B cell (primary cell): ENCODE results near the gene TP53BP1. TPM values are rescaled to one million over a fixed set of nuclear protein-coding genes. Genes with fewer than 3 reads are reported as not detected.
A peak's percentile ranks its signal among the peaks of the same experiment; 100 is the strongest.

Experiments
- ATAC-seq: fragments of 200-7000 bp; cut with Tn5 transposase; one replicate; pipeline ENCODE4 v1.10.0; 2021; ENCODE audit warnings: low read depth, mild to moderate bottlenecking, moderate number of reproducible peaks, moderate library complexity
- CTCF ChIA-PET: fragments of 350-600 bp; sonication (Branson Sonifier 250); formaldehyde crosslinking; loops from one replicate; lab custom pipeline; 2021; ENCODE audit warnings: antibody characterized with exemption, inconsistent platforms; lab: Charles Lee
- POLR2A ChIA-PET: fragments of 350-600 bp; sonication (Branson Sonifier 250); formaldehyde crosslinking; loops from one replicate; lab custom pipeline; 2021; ENCODE audit warnings: antibody characterized with exemption; lab: Charles Lee
- DNase-seq: peaks from one replicate; pipeline ENCODE4 v3.0.0; 2013
- H2AFZ ChIP-seq: 2 replicates; pipeline ENCODE4 v1.6.1; 2012; ENCODE audit warnings: mild to moderate bottlenecking, low read depth, low read length; ENCODE audit not compliant: insufficient read depth, poor library complexity, severe bottlenecking
- H3K27ac ChIP-seq, 2 donors: 1 replicate in 1 of 2; 2 replicates in 1 of 2; pipeline ENCODE4 v1.5.1; 2012 to 2013; ENCODE audit warnings: low read length in 2 of 2, mild to moderate bottlenecking in 2 of 2, moderate library complexity in 1 of 2
- H3K27me3 ChIP-seq, 4 experiments: fragments of 200-600 bp in 1 of 4; sonication (generic) in 1 of 4; replicated peaks in 1 of 4; 1 replicate in 2 of 4; 2 replicates in 2 of 4; pipeline versions ENCODE4 v1.6.1 to v1.7.0; 2013 to 2016; ENCODE audit warnings: low read length in 3 of 4, mild to moderate bottlenecking in 2 of 4, mixed read lengths in 1 of 4, moderate library complexity in 1 of 4; ENCODE audit not compliant: insufficient read depth in 4 of 4, control insufficient read depth in 3 of 4; ENCODE audit errors: control extremely low read depth in 1 of 4
- H3K36me3 ChIP-seq, 2 experiments: replicated peaks in 1 of 2; 1 replicate in 1 of 2; 2 replicates in 1 of 2; pipeline versions ENCODE4 v1.6.1 to v1.7.1; 2013; ENCODE audit warnings: low read length in 1 of 2; ENCODE audit not compliant: insufficient read depth in 2 of 2, control insufficient read depth in 1 of 2; ENCODE audit errors: control extremely low read depth in 1 of 2, extremely low read depth in 1 of 2
- H3K4me1 ChIP-seq, 2 donors: fragments of 200-600 bp in 1 of 2; sonication (generic) in 1 of 2; 1 replicate in 1 of 2; 2 replicates in 1 of 2; pipeline versions ENCODE4 v1.5.1 to v1.6.1; 2013 to 2017; ENCODE audit warnings: low read length in 2 of 2; ENCODE audit not compliant: control insufficient read depth in 2 of 2, insufficient read depth in 2 of 2
- H3K4me2 ChIP-seq: replicated peaks from 2 replicates; pipeline ENCODE3; 2012; ENCODE audit warnings: mild to moderate bottlenecking, low read depth, low read length; ENCODE audit not compliant: poor library complexity, severe bottlenecking
- H3K4me3 ChIP-seq, 5 experiments: fragments of 200-600 bp in 1 of 5; sonication (generic) in 1 of 5; 1 replicate in 3 of 5; 2 replicates in 2 of 5; pipeline versions ENCODE4 v1.5.1 to v1.7.0; 2011 to 2016; ENCODE audit warnings: low read length in 4 of 5, mild to moderate bottlenecking in 4 of 5, low read depth in 2 of 5, control low read depth in 1 of 5, moderate library complexity in 1 of 5; ENCODE audit not compliant: insufficient read depth in 1 of 5; ENCODE audit errors: control extremely low read depth in 1 of 5, extremely low read depth in 1 of 5
- H3K79me2 ChIP-seq: fragments of 200-600 bp; sonication (generic); one replicate; pipeline ENCODE4 v1.6.0; 2016; ENCODE audit warnings: low read length; ENCODE audit not compliant: control insufficient read depth, insufficient read depth
- H3K9ac ChIP-seq: fragments of 200-600 bp; sonication (generic); 2 replicates; pipeline ENCODE4 v1.6.1; 2017; ENCODE audit warnings: mild to moderate bottlenecking, low read length, moderate library complexity
- H3K9me3 ChIP-seq, 3 donors: one replicate each; pipeline versions ENCODE4 v1.6.1 to v1.7.1; 2013; ENCODE audit warnings: low read length in 2 of 3; ENCODE audit not compliant: control insufficient read depth in 2 of 3, insufficient read depth in 1 of 3; ENCODE audit errors: control extremely low read depth in 1 of 3
- H4K20me1 ChIP-seq: 2 replicates; pipeline ENCODE4 v1.6.0; 2012; ENCODE audit warnings: mild to moderate bottlenecking, low read length; ENCODE audit not compliant: insufficient read depth, control insufficient read depth, poor library complexity, severe bottlenecking
- H3K27ac Mint-ChIP-seq: one replicate; pipeline ENCODE4 v1.8.0; 2021; ENCODE audit warnings: mixed read lengths
- H3K27me3 Mint-ChIP-seq: one replicate; pipeline ENCODE4 v1.8.0; 2021; ENCODE audit warnings: mixed read lengths
- H3K4me1 Mint-ChIP-seq: one replicate; pipeline ENCODE4 v1.8.0; 2021; ENCODE audit warnings: mixed read lengths
- H3K4me3 Mint-ChIP-seq: one replicate; pipeline ENCODE4 v1.8.0; 2021; ENCODE audit warnings: mixed read lengths
- H3K9me3 Mint-ChIP-seq: one replicate; pipeline ENCODE4 v1.8.0; 2022; ENCODE audit warnings: mixed read lengths; ENCODE audit not compliant: insufficient read depth
- CTCF ChIP-seq: fragments of 200-600 bp; IDR thresholded peaks from one replicate; pipeline ENCODE4 v1.8.0; 2022; ENCODE audit warnings: antibody characterized with exemption, mild to moderate bottlenecking
- EZH2 ChIP-seq: IDR thresholded peaks from 2 replicates; pipeline ENCODE4 v1.6.1; 2012; ENCODE audit warnings: borderline replicate concordance, low read depth, mild to moderate bottlenecking, moderate library complexity, low read length; ENCODE audit not compliant: insufficient read depth, poor library complexity, severe bottlenecking
- WGBS: methylation state at CpG from one replicate; pipeline ENCODE4 v1.1.5; 2013; ENCODE audit warnings: missing lambda C conversion rate; ENCODE audit not compliant: insufficient coverage; 5-methylcytosine and 5-hydroxymethylcytosine counted together
- intact Hi-C: fragments of 100-400 bp; cut with micrococcal nuclease; formaldehyde crosslinking; loops from one replicate; pipeline ENCODE4 v1.10.0; 2022
- polyA plus RNA-seq: library from polyadenylated mRNA; depleted of rRNA; stranded (reverse); fragments of >200 nt; gene quantifications from 2 replicates; pipeline ENCODE4 v1.2.3, GENCODE V29; 2012
- total RNA-seq, 2 donors: library from RNA; stranded (reverse); fragments of 120-200 nt in 1 of 2; gene quantifications; 1 replicate in 1 of 2; 2 replicates in 1 of 2; pipeline versions ENCODE4 v1.2.3 to v1.2.4, GENCODE V29; 2013 to 2022

The TP53BP1 gene
- total and polyA plus RNA-seq, 2 donors (not counting 1 experiment from before 2014, with no cell fraction given) = 13.1 to 70.5 TPM

- ATAC-seq (no peak), DNase-seq (no peak)
- no peaks in the 10 kb centered on the region for H3K9me3 Mint-ChIP-seq
- no peaks in the 10 kb centered on the region for H3K36me3 ChIP-seq
- H3K9ac ChIP-seq = no peak overlapping the region
- H3K27ac Mint-ChIP-seq = no peak overlapping the region
- no peak for TF ChIP-seq CTCF
- TF ChIP-seq EZH2 = no peak
- no peaks in the 10 kb centered on the region for H3K79me2 ChIP-seq
- no peaks in the 10 kb centered on the region for H4K20me1 ChIP-seq
- H3K27me3 ChIP-seq = peaks cover 0 to 55% (median 26%) of the 10 kb centered on the region in 4 experiments
- intact Hi-C loops = loop anchor here (10.0 kb wide), 1 partner anchor 331 kb away; the partner anchor contains the start of gene CCNDBP1
- no CpG with 5 or more reads among the region's 2 CpGs for WGBS
- H3K4me1 ChIP-seq = peaks cover 28 to 30% of the 10 kb centered on the region in 2 donors
- no peak overlapping the region for H3K4me2 ChIP-seq
- no peak overlapping the region for H3K4me3 Mint-ChIP-seq
- H3K4me3 ChIP-seq = no peak overlapping the region
- H3K27me3 Mint-ChIP-seq = peaks cover 53% of the 10 kb centered on the region
- no peak overlapping the region for H2AFZ ChIP-seq
- no peak overlapping the region for H3K27ac ChIP-seq
- H3K4me1 Mint-ChIP-seq = peaks cover 30% of the 10 kb centered on the region
- peaks cover 0 to 4% (median 0%) of the 10 kb centered on the region in 3 donors for H3K9me3 ChIP-seq
- ChIA-PET POLR2A (no interaction called here), CTCF (interaction anchor here (0.7 to 6.6 kb wide), 7 partner anchors 8 to 140 kb away, joined by 3 to 97 read pairs (median 17); partner anchors contain the start of gene TP53BP1)
Measured at GRCh38 chr15:43515741-43516140, 22.8 kb upstream of the TP53BP1 start.

- intact Hi-C loops = loop anchor here (1.0 to 10.0 kb wide), 5 partner anchors 31 to 1023 kb away; partner anchors contain the start of genes CCNDBP1, EIF3J, GOLM2 and TUBGCP4
- no peak for ATAC-seq
- POLR2A ChIA-PET = interaction anchor here (0.7 to 1.3 kb wide), 2 partner anchors 21 to 25 kb away, joined by 3 read pairs; partner anchors contain the start of gene TP53BP1
Measured at GRCh38 chr15:43514241-43515057, 21.5 kb upstream of the TP53BP1 start.

More at GRCh38 chr15:43514241-43515057, 21.5 kb upstream of the TP53BP1 start:
- no peak overlapping the region for H3K4me3 Mint-ChIP-seq
- peaks cover 37% of the 10 kb centered on the region for H3K4me1 Mint-ChIP-seq
- H3K27me3 Mint-ChIP-seq = peaks cover 49% of the 10 kb centered on the region
- H3K9me3 ChIP-seq = peaks cover 0 to 4% (median 0%) of the 10 kb centered on the region in 3 donors
- no peak overlapping the region for H3K27ac ChIP-seq
- WGBS = 40% methylated on average over 1 of the region's 4 CpGs
- no peak overlapping the region for H3K4me2 ChIP-seq
- H3K4me3 ChIP-seq = no peak overlapping the region
- H3K9me3 Mint-ChIP-seq = no peaks in the 10 kb centered on the region
- no peaks in the 10 kb centered on the region for H3K79me2 ChIP-seq
- H3K4me1 ChIP-seq = peaks cover 31 to 37% of the 10 kb centered on the region in 2 donors
- H3K27ac Mint-ChIP-seq = no peak overlapping the region
- CTCF ChIA-PET = interaction anchor here (0.8 to 6.6 kb wide), 16 partner anchors 9 to 167 kb away, joined by 3 to 97 read pairs (median 4); partner anchors contain the start of genes TP53BP1, TUBGCP4 and ZSCAN29
- H2AFZ ChIP-seq = no peak overlapping the region
- peaks cover 0 to 52% (median 25%) of the 10 kb centered on the region in 4 experiments for H3K27me3 ChIP-seq
- DNase-seq = peak; percentile 59
- H3K9ac ChIP-seq = no peak overlapping the region
- TF ChIP-seq CTCF (peak; percentile 75), EZH2 (no peak)
- no peaks in the 10 kb centered on the region for H4K20me1 ChIP-seq
- no peaks in the 10 kb centered on the region for H3K36me3 ChIP-seq
